Smooth muscle cell of the brain vasculature (primary cell): ENCODE results near the gene PATL1.
"Not testable (repeated sequence)": the region's sequence is repeated elsewhere in the genome, so short reads cannot be mapped to it uniquely, and the experiment has no call there.

ENCODE experiments used
- DNase-seq: peaks from one replicate; pipeline ENCODE4 v3.0.0-alpha.2; 2012; ENCODE audit warnings: low read depth, low spot score

Gene PATL1

GRCh38 chr11:59668950-59669610, at the start of gene PATL1:
PATL1 (minus strand) TSS chr11:59669037; CDS start chr11:59668895, 142 bp downstream.
- peak; percentile 99 for DNase-seq

GRCh38 chr11:59716051-59716450, 47.2 kb upstream of the PATL1 start:
- DNase-seq: no peak

GRCh38 chr11:59713745-59714144, 44.9 kb upstream of the PATL1 start, which contains the start of gene OR10V1:
OR10V1 (minus strand) TSS chr11:59713845; CDS start chr11:59713845, 0 bp downstream.
- no peak for DNase-seq

- no peak for DNase-seq
These were observed 41.5 kb upstream of the PATL1 start for GRCh38 chr11:59710136-59710847.

- no peak for DNase-seq
These were observed 39.7 kb upstream of the PATL1 start for GRCh38 chr11:59708537-59708936.

- no peak for DNase-seq
These were observed 38.5 kb upstream of the PATL1 start for GRCh38 chr11:59707371-59707770.

- DNase-seq: no peak
These were observed 37.9 kb upstream of the PATL1 start for GRCh38 chr11:59706518-59707285.

- DNase-seq: no peak
These were observed 36.5 kb upstream of the PATL1 start for GRCh38 chr11:59705294-59705693.

- not testable (repeated sequence) for DNase-seq
These were observed 34.7 kb upstream of the PATL1 start for GRCh38 chr11:59703515-59703914.

- DNase-seq: not testable (repeated sequence)
These were observed 31.3 kb upstream of the PATL1 start for GRCh38 chr11:59700157-59700556.

- DNase-seq: no peak
These were observed 29.7 kb upstream of the PATL1 start for GRCh38 chr11:59698506-59698905.

GRCh38 chr11:59692915-59693314, 24.1 kb upstream of the PATL1 start:
- DNase-seq: no peak

GRCh38 chr11:59691156-59691555, 22.3 kb upstream of the PATL1 start:
- no peak for DNase-seq

- DNase-seq: no peak
These were observed 20.2 kb upstream of the PATL1 start for GRCh38 chr11:59689015-59689414.

GRCh38 chr11:59681260-59681725, 12.5 kb upstream of the PATL1 start:
- DNase-seq: not testable (repeated sequence)

- no peak for DNase-seq
These were observed 11.7 kb upstream of the PATL1 start for GRCh38 chr11:59680287-59681154.

- DNase-seq: no peak
These were observed 10.5 kb upstream of the PATL1 start for GRCh38 chr11:59679347-59679746.

- no peak for DNase-seq
These were observed 10.0 kb upstream of the PATL1 start for GRCh38 chr11:59678813-59679165.

GRCh38 chr11:59678118-59678812, 9.4 kb upstream of the PATL1 start:
- no peak for DNase-seq

- DNase-seq: no peak
These were observed 7.4 kb upstream of the PATL1 start for GRCh38 chr11:59676205-59676604.

GRCh38 chr11:59674291-59674690, 5.5 kb upstream of the PATL1 start:
- no peak for DNase-seq
